Erythroblast (primary cell): ENCODE results near the gene SLC35F3.

Experiments
- GATA1 ChIP-seq: IDR thresholded peaks from 2 replicates; pipeline ENCODE4 v1.6.1; 2011; ENCODE audit warnings: low read depth, mild to moderate bottlenecking, control low read depth, low read length, moderate library complexity
- POLR2A ChIP-seq: IDR thresholded peaks from 2 replicates; pipeline ENCODE4 v1.6.1; 2011; ENCODE audit warnings: mild to moderate bottlenecking, low read length

GRCh38 chr1:234214911-234215892 is 310.7 kb downstream of the SLC35F3 start:
- no peak for TF ChIP-seq POLR2A
- TF ChIP-seq GATA1, result no peak
